Ovary (tissue), 9 donors: Measurements from ENCODE around the gene KIF13A. TPM values are rescaled to one million over a fixed set of nuclear protein-coding genes. Genes with fewer than 3 reads are reported as not detected.

Experiments
- DNase-seq, 5 donors: peaks; one replicate each; pipeline ENCODE4 v3.0.0-alpha.2; 2019 to 2020
- H3K27ac ChIP-seq, 2 donors: fragments of 200-600 bp; one replicate each; pipeline versions ENCODE4 v1.5.1 to v1.8.0; 2019 to 2022
- H3K27me3 ChIP-seq: fragments of 200-600 bp; one replicate; pipeline ENCODE4 v1.8.0; 2022
- H3K36me3 ChIP-seq: fragments of 200-600 bp; sonication (generic); one replicate; pipeline ENCODE4 v1.5.1; 2019
- H3K4me1 ChIP-seq: one replicate; pipeline ENCODE4 v1.8.1; 2013; ENCODE audit warnings: mild to moderate bottlenecking, moderate library complexity; ENCODE audit not compliant: insufficient read depth
- H3K4me3 ChIP-seq: fragments of 200-600 bp; sonication (generic); one replicate; pipeline ENCODE4 v1.5.1; 2017
- H3K9me3 ChIP-seq, 2 donors: fragments of 200-600 bp in 1 of 2; sonication (generic) in 1 of 2; one replicate each; pipeline versions ENCODE4 v1.5.1 to v1.8.1; 2013 to 2019; ENCODE audit warnings: mild to moderate bottlenecking in 1 of 2, moderate library complexity in 1 of 2
- CTCF ChIP-seq, 3 donors: fragments of 450-650 bp in 2 of 3; fragments of 200-600 bp in 1 of 3; IDR thresholded peaks; one replicate each; pipeline versions ENCODE4 v1.5.1 to v1.8.0; 2016 to 2022; ENCODE audit warnings: antibody characterized with exemption in 3 of 3, mild to moderate bottlenecking in 1 of 3
- EP300 ChIP-seq: sonication (generic); formaldehyde crosslinking; IDR thresholded peaks from one replicate; pipeline ENCODE4 v1.6.1; 2017; ENCODE audit warnings: antibody characterized with exemption
- POLR2A ChIP-seq: fragments of 450-650 bp; IDR thresholded peaks from one replicate; pipeline ENCODE4 v1.6.1; 2017; ENCODE audit warnings: antibody characterized with exemption, mild to moderate bottlenecking, moderate library complexity
- WGBS, 3 donors: extraction: QIAGEN DNeasy Blood & Tissue Kit in 1 of 3; methylation state at CpG; one replicate each; pipeline versions ENCODE4 v1.1.5 to v1.1.7; 2013 to 2017; 5-methylcytosine and 5-hydroxymethylcytosine counted together
- intact Hi-C, 4 donors: fragments of 100-400 bp; cut with DNase I; formaldehyde crosslinking; loops; one replicate each; pipeline versions ENCODE4 v1.11.0 to v1.15.1; 2022 to 2023
- polyA plus RNA-seq, 2 donors: library from polyadenylated mRNA; stranded (reverse); fragments of 200-250 nt in 1 of 2; fragments of 350-450 nt in 1 of 2; fragmentation: Illumina TruSeq in 1 of 2; extraction: RNeasy Lipid Tissue Mini Kit (QIAGEN cat#74804) in 1 of 2; gene quantifications; one replicate each; pipeline ENCODE4 v1.2.3, GENCODE V29; 2013 to 2014
- total RNA-seq, 7 donors: library from RNA; depleted of rRNA in 2 of 7; stranded (reverse); fragments of >200 nt in 2 of 7; fragmentation: NEBNext Ultra II Directional in 3 of 7; extraction: Animal tissue kit (Norgen Biotek cat#: 25700) in 3 of 7; gene quantifications; one replicate each; pipeline versions ENCODE4 v1.1.0 to v1.2.4, GENCODE V29; 2016 to 2023
- donor health status: DM: no; HTN: no; CAD: no; lungs with moderate emphysema.
- donor health status: DM: no; HTN: no; CAD: no.
- donor health status: Bipolar disorder and iron deficiency.
- donor health status: DM: yes; HTN: yes; CAD: no.
- donor health status: DM: no; HTN: no; CAD: no.
- donor health status: DM: yes; HTN: yes; CAD: no.

Gene KIF13A
- total and polyA plus RNA-seq, 9 donors = 18.4 to 44.4 (median 38.0) TPM

GRCh38 chr6:18031680-18032256 lies 44.3 kb upstream of the KIF13A start:
- no peaks in the 10 kb centered on the region for H3K27me3 ChIP-seq
- H3K4me3 ChIP-seq = no peak overlapping the region
- no peaks in the 10 kb centered on the region for H3K9me3 ChIP-seq
- intact Hi-C loops = loop anchor here in 1 of 4 donors (2.0 kb wide), 1 partner anchor 49 kb away; no protein-coding TSS in a partner anchor
- H3K27ac ChIP-seq = no peak overlapping the region
- no peak for DNase-seq
- H3K36me3 ChIP-seq = no peaks in the 10 kb centered on the region
- H3K4me1 ChIP-seq = no peaks in the 10 kb centered on the region
- 98 to 99% (median 98%) methylated on average over 2 of the region's 2 CpGs for WGBS, 3 donors
- TF ChIP-seq EP300 (no peak), POLR2A (no peak), CTCF (IDR thresholded peaks at IDR 0.05) (no peak)

DNA sequence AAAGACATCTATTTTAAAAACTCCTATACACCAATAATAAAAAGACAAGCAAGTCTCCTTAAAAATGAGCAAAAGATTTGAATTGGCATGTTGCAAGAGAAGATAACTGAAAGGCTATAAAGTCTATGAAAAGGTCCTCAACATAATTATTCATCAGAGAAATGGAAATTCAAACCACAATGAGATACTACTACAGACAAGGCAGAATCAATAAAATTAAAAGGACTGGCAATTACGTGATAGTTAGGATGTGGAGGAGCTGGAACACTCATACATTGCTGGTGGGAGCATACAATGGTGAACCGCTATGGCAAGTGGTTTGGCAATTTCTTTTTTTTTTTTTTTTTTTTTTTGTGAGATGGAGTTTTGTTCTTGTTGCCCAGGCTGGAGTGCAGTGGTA lies 43.8 kb upstream of the KIF13A start:
- Histone ChIP-seq H3K9me3 (no peaks in the 10 kb centered on the region), H3K36me3 (no peaks in the 10 kb centered on the region), H3K27ac (no peak overlapping the region), H3K4me3 (no peak overlapping the region), H3K4me1 (no peaks in the 10 kb centered on the region), H3K27me3 (no peaks in the 10 kb centered on the region)
- no peak for TF ChIP-seq EP300
- TF ChIP-seq CTCF (IDR thresholded peaks at IDR 0.05) = no peak
- TF ChIP-seq POLR2A = no peak
- WGBS, 3 donors = 84 to 94% (median 86%) methylated on average over 2 of the region's 2 CpGs
- intact Hi-C loops = loop anchor here in 1 of 4 donors (2.0 kb wide), 1 partner anchor 50 kb away; no protein-coding TSS in a partner anchor
- no peak for DNase-seq

DNA sequence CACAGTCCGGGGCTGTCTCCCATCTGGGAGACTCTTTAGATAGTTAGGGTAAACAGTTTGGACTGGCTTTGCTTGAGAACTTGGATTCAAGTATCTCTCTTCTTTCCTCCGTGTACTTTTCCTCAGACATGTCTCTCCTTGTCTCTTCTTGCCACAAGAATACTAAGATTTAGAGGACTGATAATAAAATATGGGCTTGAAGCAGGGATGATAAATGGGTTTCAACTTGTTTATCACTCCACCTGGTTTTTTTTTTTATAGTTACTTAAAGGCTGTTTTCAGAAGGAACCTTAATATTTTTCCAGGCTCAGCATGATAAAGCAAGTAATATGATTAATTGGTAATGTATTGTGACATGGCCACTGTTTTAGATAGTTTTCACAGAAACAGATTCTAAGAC lies 40.9 kb upstream of the KIF13A start:
- Histone ChIP-seq H3K9me3 (no peaks in the 10 kb centered on the region), H3K36me3 (no peaks in the 10 kb centered on the region), H3K27me3 (no peaks in the 10 kb centered on the region), H3K27ac (no peak overlapping the region), H3K4me1 (no peaks in the 10 kb centered on the region), H3K4me3 (no peak overlapping the region)
- intact Hi-C loops = no loop called here
- 50 to 73% (median 68%) methylated on average over 2 of the region's 2 CpGs for WGBS, 3 donors
- no peak for DNase-seq
- no peak for TF ChIP-seq POLR2A
- TF ChIP-seq EP300 = no peak
- no peak for TF ChIP-seq CTCF (IDR thresholded peaks at IDR 0.05)

GRCh38 chr6:18025596-18025995 lies 38.2 kb upstream of the KIF13A start:
- intact Hi-C loops = no loop called here
- WGBS, 3 donors = 85 to 99% (median 96%) methylated on average over 6 of the region's 6 CpGs
- H3K36me3 ChIP-seq = no peaks in the 10 kb centered on the region
- no peaks in the 10 kb centered on the region for H3K9me3 ChIP-seq
- no peak for DNase-seq
- peaks cover 2% of the 10 kb centered on the region for H3K4me1 ChIP-seq
- H3K4me3 ChIP-seq = no peak overlapping the region
- H3K27ac ChIP-seq = no peak overlapping the region
- TF ChIP-seq POLR2A (no peak), EP300 (no peak), CTCF (IDR thresholded peaks at IDR 0.05) (no peak)
- no peaks in the 10 kb centered on the region for H3K27me3 ChIP-seq
